ENCODE data around the gene PUSL1.

Gene PUSL1

GRCh38 chr1:1328254-1328653 lies 19.9 kb downstream of the PUSL1 start:
- DNase-seq = no peak
- H3K9me3 Mint-ChIP-seq = no peaks in the 10 kb centered on the region
- H3K4me3 Mint-ChIP-seq = no peak overlapping the region
- no peak overlapping the region for H3K27ac Mint-ChIP-seq
- peaks cover 21% of the 10 kb centered on the region for H3K4me1 Mint-ChIP-seq (ENCODE audit: low read depth)
- no peaks in the 10 kb centered on the region for H3K27me3 Mint-ChIP-seq
- H3K36me3 Mint-ChIP-seq (ENCODE audit: low read depth) = peaks cover 14% of the 10 kb centered on the region

- H3K36me3 Mint-ChIP-seq (ENCODE audit: low read depth) = peaks cover 10% of the 10 kb centered on the region
- no peaks in the 10 kb centered on the region for H3K9me3 Mint-ChIP-seq
- DNase-seq = no peak
- H3K4me1 Mint-ChIP-seq (ENCODE audit: low read depth) = peaks cover 16% of the 10 kb centered on the region
- H3K4me3 Mint-ChIP-seq = no peak overlapping the region
- peak overlapping the region; percentile 52 for H3K27ac Mint-ChIP-seq
- H3K27me3 Mint-ChIP-seq = no peaks in the 10 kb centered on the region
Observed at GRCh38 chr1:1329304-1330210, 21.2 kb downstream of the PUSL1 start.

GRCh38 chr1:1330366-1331067 lies 22.1 kb downstream of the PUSL1 start:
- peaks cover 12% of the 10 kb centered on the region for H3K4me1 Mint-ChIP-seq (ENCODE audit: low read depth)
- no peaks in the 10 kb centered on the region for H3K9me3 Mint-ChIP-seq
- no peak for DNase-seq
- H3K27ac Mint-ChIP-seq = no peak overlapping the region
- no peaks in the 10 kb centered on the region for H3K27me3 Mint-ChIP-seq
- peaks cover 14% of the 10 kb centered on the region for H3K36me3 Mint-ChIP-seq (ENCODE audit: low read depth)
- no peak overlapping the region for H3K4me3 Mint-ChIP-seq

- Mint-ChIP-seq H3K36me3 (ENCODE audit: low read depth) (peaks cover 15% of the 10 kb centered on the region), H3K27ac (no peak within 1 kb of the TSS), H3K9me3 (no peaks in the 10 kb centered on the region), H3K27me3 (no peaks in the 10 kb centered on the region), H3K4me1 (ENCODE audit: low read depth) (peaks cover 4% of the 10 kb centered on the region), H3K4me3 (no peak within 1 kb of the TSS)
- no peak for DNase-seq
Observed at GRCh38 chr1:1331068-1331965, 22.9 kb downstream of the PUSL1 start, which contains the start of gene TAS1R3. Gene TAS1R3, plus strand, starts transcription at chr1:1331280. Its CDS starts 66 bp downstream, at chr1:1331346.

- Mint-ChIP-seq H3K9me3 (no peaks in the 10 kb centered on the region), H3K36me3 (ENCODE audit: low read depth) (peaks cover 13% of the 10 kb centered on the region), H3K27ac (no peak overlapping the region), H3K4me3 (no peak overlapping the region), H3K27me3 (no peaks in the 10 kb centered on the region), H3K4me1 (ENCODE audit: low read depth) (no peaks in the 10 kb centered on the region)
- DNase-seq = no peak
Observed at GRCh38 chr1:1332031-1332755, 23.8 kb downstream of the PUSL1 start.

GRCh38 chr1:1332774-1333480 lies 24.5 kb downstream of the PUSL1 start:
- Mint-ChIP-seq H3K27ac (no peak overlapping the region), H3K36me3 (ENCODE audit: low read depth) (peaks cover 12% of the 10 kb centered on the region)

GRCh38 chr1:1333551-1334241 lies 25.3 kb downstream of the PUSL1 start:
- Mint-ChIP-seq H3K27ac (no peak overlapping the region), H3K4me3 (no peak overlapping the region), H3K4me1 (ENCODE audit: low read depth) (no peaks in the 10 kb centered on the region), H3K27me3 (no peaks in the 10 kb centered on the region), H3K36me3 (ENCODE audit: low read depth) (peaks cover 17% of the 10 kb centered on the region), H3K9me3 (no peaks in the 10 kb centered on the region)
- DNase-seq = no peak

More at GRCh38 chr1:1332774-1333480, 24.5 kb downstream of the PUSL1 start:
- Mint-ChIP-seq H3K4me3 (no peak overlapping the region), H3K27me3 (no peaks in the 10 kb centered on the region), H3K9me3 (no peaks in the 10 kb centered on the region), H3K4me1 (ENCODE audit: low read depth) (no peaks in the 10 kb centered on the region)
- DNase-seq = no peak

GRCh38 chr1:1334835-1335234 lies 26.4 kb downstream of the PUSL1 start:
- H3K36me3 Mint-ChIP-seq (ENCODE audit: low read depth) = peaks cover 25% of the 10 kb centered on the region

GRCh38 chr1:1335283-1335682 lies 26.9 kb downstream of the PUSL1 start:
- H3K9me3 Mint-ChIP-seq = no peaks in the 10 kb centered on the region
- peaks cover 30% of the 10 kb centered on the region for H3K36me3 Mint-ChIP-seq (ENCODE audit: low read depth)
- H3K4me1 Mint-ChIP-seq (ENCODE audit: low read depth) = no peaks in the 10 kb centered on the region
- H3K27ac Mint-ChIP-seq = no peak overlapping the region
- H3K27me3 Mint-ChIP-seq = no peaks in the 10 kb centered on the region
- H3K4me3 Mint-ChIP-seq = no peak overlapping the region
- DNase-seq = no peak

More at GRCh38 chr1:1334835-1335234, 26.4 kb downstream of the PUSL1 start:
- Mint-ChIP-seq H3K27ac (no peak overlapping the region), H3K9me3 (no peaks in the 10 kb centered on the region), H3K4me3 (no peak overlapping the region), H3K4me1 (ENCODE audit: low read depth) (no peaks in the 10 kb centered on the region), H3K27me3 (no peaks in the 10 kb centered on the region)
- no peak for DNase-seq

- Mint-ChIP-seq H3K36me3 (ENCODE audit: low read depth) (peaks cover 35% of the 10 kb centered on the region), H3K9me3 (no peaks in the 10 kb centered on the region), H3K27ac (no peak overlapping the region), H3K27me3 (no peaks in the 10 kb centered on the region), H3K4me1 (ENCODE audit: low read depth) (no peaks in the 10 kb centered on the region), H3K4me3 (no peak overlapping the region)
- no peak for DNase-seq
Observed at GRCh38 chr1:1335792-1336248, 27.4 kb downstream of the PUSL1 start.

- H3K27me3 Mint-ChIP-seq = no peaks in the 10 kb centered on the region
- no peak for DNase-seq
- no peak overlapping the region for H3K27ac Mint-ChIP-seq
- peaks cover 41% of the 10 kb centered on the region for H3K36me3 Mint-ChIP-seq (ENCODE audit: low read depth)
- no peaks in the 10 kb centered on the region for H3K4me1 Mint-ChIP-seq (ENCODE audit: low read depth)
- no peaks in the 10 kb centered on the region for H3K9me3 Mint-ChIP-seq
- H3K4me3 Mint-ChIP-seq = no peak overlapping the region
Observed at GRCh38 chr1:1336446-1336845, 28.0 kb downstream of the PUSL1 start.

GRCh38 chr1:1336931-1337792 lies 28.8 kb downstream of the PUSL1 start:
- H3K4me3 Mint-ChIP-seq = no peak overlapping the region
- no peaks in the 10 kb centered on the region for H3K27me3 Mint-ChIP-seq
- peaks cover 46% of the 10 kb centered on the region for H3K36me3 Mint-ChIP-seq (ENCODE audit: low read depth)
- H3K4me1 Mint-ChIP-seq (ENCODE audit: low read depth) = no peaks in the 10 kb centered on the region
- no peaks in the 10 kb centered on the region for H3K9me3 Mint-ChIP-seq
- H3K27ac Mint-ChIP-seq = no peak overlapping the region
- DNase-seq = no peak

All from activated T-cell treated with anti-CD3 and anti-CD28 coated beads, Interleukin-2, amount 50 U/mL, for 24 hours (primary cell).